Erythroblast (primary cell): ENCODE measurements around the gene ZNF592.

Experiments
- DNase-seq, 2 experiments: peaks; one replicate each; lab custom pipeline; 2025; lab: John Stamatoyannopoulos, UW
- GATA1 ChIP-seq: IDR thresholded peaks from 2 replicates; pipeline ENCODE4 v1.6.1; 2011; ENCODE audit warnings: low read depth, mild to moderate bottlenecking, control low read depth, low read length, moderate library complexity
- POLR2A ChIP-seq: IDR thresholded peaks from 2 replicates; pipeline ENCODE4 v1.6.1; 2011; ENCODE audit warnings: mild to moderate bottlenecking, low read length

The ZNF592 gene

DNA sequence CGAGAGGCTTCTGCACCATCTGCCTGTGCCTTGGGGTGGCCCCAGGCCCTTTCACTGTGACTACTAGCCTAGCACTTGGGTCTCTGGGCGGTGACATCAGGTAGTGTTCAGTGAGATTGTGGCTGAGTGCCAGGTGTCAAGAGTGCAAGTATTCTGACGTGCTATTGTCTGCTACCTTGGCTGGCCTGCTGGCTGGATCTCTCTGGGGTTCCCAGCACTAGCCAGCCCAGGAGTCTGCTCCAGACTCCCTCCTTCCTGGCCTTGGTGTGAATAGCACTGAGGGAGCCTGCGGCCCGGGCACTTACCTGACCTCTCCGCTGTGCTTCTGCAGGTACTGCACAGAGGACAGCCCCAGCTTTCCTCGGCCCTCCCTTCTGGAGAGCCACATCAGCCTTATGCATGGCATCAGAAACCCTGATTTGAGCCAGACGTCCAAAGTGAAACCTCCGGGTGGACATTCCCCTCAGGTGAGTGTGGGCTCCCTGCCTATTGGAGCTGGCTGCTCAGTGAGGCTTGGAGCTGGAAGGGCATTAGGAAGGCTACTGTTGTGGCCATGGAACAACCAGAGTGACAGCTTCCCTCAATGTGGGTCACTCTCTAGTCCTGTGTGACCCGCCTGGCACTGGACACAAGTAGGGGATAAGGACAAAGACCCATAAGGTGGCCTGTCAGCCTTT lies 51.3 kb downstream of the ZNF592 start:
- TF ChIP-seq POLR2A (no peak), GATA1 (no peak)
- no peak for DNase-seq

DNA sequence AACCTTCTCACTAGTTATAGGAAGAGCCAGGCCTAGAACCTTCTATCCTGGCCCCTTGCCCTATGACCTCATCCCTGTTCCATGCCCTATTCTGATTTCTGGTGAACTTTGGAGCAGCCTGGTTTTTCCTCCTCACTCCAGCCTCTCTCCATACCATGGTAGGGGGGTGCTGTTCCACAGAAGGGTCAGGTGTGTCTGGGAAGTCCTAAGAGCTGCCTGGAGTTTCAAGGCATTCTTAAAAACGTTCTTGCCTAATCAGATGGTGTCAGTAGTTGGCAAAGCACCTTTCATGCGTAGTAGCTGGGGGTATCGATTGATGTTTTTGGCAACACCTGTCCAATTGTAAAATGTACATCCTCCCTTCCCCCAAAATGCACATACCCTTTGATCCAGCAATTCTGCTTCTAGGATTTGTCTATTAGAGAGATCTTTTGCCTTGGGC lies 52.0 kb downstream of the ZNF592 start:
- DNase-seq = no peak
- TF ChIP-seq GATA1 (no peak), POLR2A (no peak)

DNA sequence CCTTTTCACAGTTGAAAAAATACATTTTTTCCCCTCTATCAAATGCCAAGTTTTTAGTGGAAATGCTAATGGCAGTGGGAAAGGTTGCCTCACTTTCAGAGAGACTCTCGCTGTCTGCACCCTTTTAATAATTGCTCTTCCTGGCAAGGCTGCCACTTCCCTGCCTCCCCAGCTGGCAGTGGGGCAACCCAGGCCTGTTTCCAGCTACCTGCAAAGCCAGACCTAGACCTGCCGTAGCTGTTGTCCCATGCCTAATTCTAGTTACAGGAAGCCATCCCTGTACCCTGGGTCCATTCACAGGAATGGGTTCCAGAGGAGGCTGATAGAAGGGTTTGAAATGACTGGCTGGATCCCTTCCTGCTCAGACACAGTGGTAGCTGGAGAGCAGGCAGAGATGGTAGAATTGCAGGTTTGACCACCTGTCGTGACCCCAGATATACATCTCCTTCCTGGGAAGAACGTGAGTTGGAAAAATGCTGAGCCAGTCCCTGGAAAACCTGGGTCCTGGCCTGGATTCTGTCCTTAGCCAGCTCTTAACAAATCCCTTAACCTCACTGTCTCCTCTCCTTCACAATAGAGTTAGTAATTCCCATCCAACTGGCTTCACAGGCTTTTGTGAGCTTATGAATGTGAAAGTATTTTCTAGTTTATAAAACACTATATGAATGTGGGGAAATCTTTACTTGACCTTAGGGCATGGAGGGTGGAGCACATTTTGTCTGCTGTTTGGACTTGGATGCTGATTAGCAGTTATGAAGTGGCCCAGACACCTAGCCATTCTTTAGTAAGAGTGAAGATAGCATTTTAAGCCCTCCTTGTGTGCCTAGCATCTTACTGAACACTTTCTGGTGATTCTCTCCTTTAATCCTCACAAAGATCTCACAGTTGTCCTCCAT lies 55.9 kb downstream of the ZNF592 start:
- no peak for DNase-seq
- no peak for TF ChIP-seq POLR2A
- no peak for TF ChIP-seq GATA1

DNA sequence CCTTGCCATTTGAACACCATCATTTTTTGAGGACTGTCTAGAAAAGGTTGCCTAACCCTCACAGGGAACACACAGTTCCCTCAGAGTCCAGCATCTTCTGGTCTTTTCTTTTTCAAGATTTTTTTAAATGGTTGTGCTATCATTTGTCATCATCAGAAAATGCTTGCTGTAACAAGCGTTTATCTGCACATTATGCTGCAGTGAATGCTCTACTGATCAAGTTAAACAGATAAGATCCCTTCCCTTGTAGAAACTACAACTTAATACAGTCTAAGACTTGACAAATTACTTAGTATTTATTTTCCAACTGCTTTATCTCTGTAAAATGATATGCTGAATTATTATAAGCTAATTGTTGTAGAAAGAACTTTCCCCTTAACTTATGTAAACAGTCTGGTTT lies 56.8 kb downstream of the ZNF592 start:
- no peak for DNase-seq
- TF ChIP-seq POLR2A = no peak
- TF ChIP-seq GATA1 = no peak

DNA sequence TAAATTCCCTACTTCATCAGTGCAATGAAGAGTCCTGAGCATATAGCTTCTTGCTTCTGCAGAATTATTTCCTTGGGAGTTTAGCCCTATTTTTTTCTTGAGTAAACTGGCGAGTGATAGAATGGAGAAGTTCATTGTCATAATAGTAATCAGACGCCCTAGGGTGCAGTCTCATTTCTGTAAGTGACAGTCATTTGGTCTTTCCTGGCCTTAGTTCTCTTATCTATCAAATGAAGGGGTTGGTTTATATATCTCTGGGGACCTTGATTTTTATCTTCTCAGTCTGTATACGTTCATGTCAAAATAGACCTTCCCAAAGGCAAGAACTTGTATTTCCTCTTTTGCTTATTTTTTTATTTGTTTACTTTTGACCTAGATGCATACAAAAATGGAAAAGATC lies 58.8 kb downstream of the ZNF592 start:
- TF ChIP-seq GATA1 (no peak), POLR2A (no peak)
- no peak for DNase-seq

DNA sequence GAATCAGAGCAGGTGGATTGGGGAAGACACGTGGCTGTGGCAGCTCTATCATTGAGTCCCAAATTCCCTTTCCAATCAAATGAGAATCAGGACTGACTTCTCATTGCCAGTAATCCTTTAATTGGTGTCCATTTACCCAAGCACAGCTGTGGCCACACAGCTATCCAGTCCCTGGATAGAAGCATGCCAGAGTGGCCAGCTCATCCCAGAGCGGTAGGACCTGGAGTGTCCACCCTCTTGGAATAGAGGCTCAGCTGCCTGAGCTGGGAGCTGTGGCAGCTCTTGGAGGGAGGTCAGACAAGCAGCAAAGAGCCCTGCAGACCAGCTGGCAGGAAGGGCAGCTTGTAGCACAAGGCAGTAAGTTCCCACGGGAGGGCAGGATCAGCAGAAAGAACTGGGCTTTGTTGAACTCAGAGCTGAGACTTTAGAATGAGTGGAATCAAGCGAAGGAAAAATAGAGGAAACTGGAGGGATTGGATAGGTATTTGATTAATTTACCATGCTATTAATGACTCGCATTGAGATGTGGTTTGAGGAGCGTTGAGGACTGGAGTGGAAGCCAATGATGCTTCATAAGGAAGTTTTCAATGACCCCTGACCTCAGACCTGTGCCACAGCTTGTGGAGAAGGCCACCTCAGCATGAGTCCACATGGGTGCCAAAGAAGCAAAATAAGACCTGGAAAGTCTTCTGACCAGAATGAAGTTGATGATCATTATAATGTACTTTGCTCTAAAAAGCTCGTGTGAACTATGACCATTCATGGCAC lies 61.9 kb downstream of the ZNF592 start:
- no peak for TF ChIP-seq POLR2A
- no peak for TF ChIP-seq GATA1
- no peak for DNase-seq

DNA sequence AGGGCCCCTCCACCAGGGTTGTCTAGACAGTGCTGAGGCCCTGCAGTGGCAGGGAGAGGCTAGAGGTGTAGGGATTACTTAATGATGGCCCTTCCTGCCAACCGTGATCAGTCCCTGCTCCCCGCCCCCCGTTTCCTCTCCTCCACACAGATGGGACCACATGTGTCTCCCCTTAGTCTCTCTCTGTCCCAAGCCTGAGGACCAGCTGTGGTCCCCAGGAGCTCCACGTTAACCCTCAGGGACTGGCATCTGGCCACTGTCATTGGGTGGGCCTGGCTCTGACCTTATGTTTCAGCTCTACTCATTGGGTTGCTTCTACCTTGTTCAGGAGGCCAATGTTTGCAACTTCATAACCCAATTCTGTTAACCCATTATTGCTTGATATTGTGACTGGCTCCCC lies 62.8 kb downstream of the ZNF592 start:
- DNase-seq = no peak
- no peak for TF ChIP-seq POLR2A
- no peak for TF ChIP-seq GATA1

DNA sequence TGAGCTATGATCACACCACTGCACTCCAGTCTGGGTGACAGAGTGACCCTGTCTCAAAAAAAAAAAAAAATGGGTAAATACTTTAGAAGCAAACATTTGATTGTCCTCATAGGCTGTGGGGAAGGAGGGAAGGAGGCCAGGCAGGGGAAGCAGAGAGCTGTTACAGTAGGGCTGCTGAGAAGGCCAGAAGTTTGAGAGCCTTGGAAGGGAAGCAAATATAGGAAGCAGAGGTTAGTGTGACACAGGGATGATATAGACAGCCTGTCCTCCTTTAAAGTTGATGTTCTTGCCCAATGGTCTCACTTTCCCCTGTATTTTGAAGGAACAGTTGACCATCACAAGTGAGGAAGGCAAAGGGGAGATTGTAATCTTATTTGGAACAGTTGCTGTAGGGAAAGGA lies 63.4 kb downstream of the ZNF592 start:
- TF ChIP-seq POLR2A = no peak
- TF ChIP-seq GATA1 = no peak
- DNase-seq = no peak

DNA sequence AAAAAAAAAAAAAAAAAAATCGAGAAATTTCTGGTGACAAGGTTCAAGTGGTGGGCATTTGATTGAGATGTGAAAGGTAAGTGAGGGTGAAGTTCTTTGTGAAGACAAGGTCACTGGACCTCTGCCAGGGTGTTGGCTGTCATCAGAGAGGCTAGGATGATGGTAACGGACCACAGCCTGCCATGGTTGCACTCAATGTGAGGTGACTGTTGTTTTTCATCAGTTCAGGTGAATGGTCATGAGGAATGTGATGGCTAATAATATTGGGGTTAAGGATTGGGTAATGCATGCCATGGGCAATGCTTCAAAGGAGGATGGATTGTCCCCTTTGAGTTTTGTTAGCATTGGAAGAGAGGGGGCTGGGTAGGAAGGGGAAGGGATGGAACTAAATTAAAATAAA lies 64.5 kb downstream of the ZNF592 start:
- no peak for DNase-seq
- TF ChIP-seq GATA1 = no peak
- no peak for TF ChIP-seq POLR2A

DNA sequence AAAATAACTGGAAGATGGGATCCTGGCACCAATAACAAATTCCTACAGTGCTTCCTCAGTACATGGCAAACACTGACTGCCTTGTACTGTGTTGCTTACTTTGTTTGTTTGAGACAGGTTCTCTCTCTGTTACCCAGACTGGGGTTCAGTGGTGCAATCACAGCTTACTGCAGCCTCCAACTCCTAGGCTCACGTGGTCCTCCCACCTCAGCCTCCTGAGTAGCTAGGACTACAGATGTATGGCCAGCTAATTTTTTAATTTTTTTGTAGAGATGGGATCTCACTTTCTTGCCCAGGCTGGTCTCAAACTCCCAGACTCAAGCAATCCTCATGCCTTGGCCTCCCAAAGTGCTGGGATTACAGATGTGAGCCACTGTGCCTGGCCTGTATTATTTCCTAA lies 65.0 kb downstream of the ZNF592 start:
- no peak for DNase-seq
- TF ChIP-seq GATA1 = no peak
- TF ChIP-seq POLR2A = no peak

DNA sequence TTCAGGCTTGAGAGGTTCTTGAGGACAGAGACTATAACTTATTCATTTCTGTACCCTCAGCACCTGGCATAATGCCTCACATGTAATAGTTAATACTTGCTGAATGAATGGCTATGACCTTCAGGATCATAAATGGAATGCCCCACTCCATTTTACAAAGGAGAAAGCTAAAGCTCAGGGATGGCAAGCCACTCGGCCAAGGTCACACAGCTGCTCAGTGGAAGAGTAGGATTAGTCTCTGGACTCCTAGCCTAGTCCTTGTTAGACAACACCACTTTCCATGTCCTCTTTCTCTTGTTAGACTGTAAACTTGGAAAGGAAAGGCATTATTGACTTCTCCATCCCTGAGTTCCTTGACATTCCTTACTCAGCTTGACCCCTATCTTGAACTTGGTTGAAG lies 65.5 kb downstream of the ZNF592 start:
- TF ChIP-seq GATA1 (no peak), POLR2A (no peak)
- no peak for DNase-seq

DNA sequence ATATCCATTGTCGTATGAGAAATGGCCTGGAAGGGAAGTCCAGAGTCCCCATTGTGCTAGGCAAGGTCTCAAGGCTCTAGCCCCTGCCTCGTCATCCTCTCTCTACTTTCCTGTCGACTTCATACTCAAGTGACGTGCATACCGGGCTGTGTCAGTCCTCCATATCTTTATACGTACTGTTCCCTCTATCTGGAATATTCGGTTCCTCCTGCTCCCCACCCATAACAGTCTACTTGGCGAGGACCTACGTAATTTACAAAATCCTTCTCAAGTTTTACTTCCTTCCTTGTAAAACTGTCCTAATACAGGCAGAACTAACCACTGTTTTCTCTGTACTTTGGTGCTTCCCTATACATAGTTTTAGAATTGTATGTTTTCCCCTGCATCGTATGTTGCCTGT lies 66.5 kb downstream of the ZNF592 start:
- no peak for DNase-seq
- TF ChIP-seq GATA1 (no peak), POLR2A (no peak)

DNA sequence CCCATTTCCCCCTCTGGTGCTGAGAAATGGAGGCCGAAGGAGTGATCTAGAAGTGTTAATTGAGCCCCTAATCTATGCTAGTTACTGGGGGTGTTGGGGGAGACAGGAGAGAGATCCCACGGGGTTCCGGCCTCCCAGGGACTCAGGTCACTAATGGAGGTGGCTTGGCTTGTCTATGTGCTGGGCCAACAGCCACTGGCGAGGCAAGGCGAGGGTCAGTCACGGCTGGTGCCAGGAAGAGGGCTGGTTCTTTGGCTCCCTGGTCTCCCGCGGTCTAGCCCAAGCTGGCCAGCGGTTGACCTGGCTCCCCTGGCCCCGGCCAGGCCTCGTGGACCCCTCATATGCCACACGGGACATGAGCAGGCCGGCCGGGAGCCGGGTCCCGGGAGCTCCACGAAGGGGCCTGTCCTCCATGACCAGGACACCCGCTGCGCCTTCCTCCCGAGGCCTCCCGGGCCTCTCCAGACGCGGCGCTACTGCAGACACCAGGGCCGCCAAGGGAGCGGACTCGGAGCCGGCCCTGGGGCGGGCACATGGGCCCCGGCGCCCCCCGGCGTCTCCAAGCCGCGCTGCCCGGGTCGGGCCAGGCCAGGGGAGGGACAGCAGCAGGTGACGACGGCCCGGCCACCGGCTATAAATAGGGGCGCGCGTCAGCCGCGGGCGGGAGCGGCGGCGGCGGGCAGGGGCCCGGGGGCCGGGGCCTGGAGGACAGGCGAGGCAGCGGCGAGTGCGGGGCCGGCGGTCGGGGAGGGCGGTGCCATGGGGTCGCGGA lies 68.5 kb downstream of the ZNF592 start, which contains the start of gene ALPK3:
ALPK3 (plus strand) TSS at position 663 of the 772 bp plus-strand sequence; CDS start at position 760, 97 bp downstream.
- no peak for TF ChIP-seq POLR2A
- TF ChIP-seq GATA1 = no peak
- no peak for DNase-seq
